22Rv1 (cell line): ENCODE data around the gene ZSCAN21.

ENCODE experiments used
- ZFX ChIP-seq: fragments of 450-650 bp; IDR thresholded peaks from 2 replicates; pipeline ENCODE4 v1.6.1; 2017; ENCODE audit warnings: antibody characterized with exemption, borderline replicate concordance
- TF ChIP-seq, protein P1 (sequence below): fragments of 450-650 bp; IDR thresholded peaks from 2 replicates; pipeline ENCODE4 v1.5.1; 2017; ENCODE audit warnings: mild to moderate bottlenecking

GRCh38 chr7:100087055-100087750 lies 37.6 kb downstream of the ZSCAN21 start:
- TF ChIP-seq, protein P1, sequence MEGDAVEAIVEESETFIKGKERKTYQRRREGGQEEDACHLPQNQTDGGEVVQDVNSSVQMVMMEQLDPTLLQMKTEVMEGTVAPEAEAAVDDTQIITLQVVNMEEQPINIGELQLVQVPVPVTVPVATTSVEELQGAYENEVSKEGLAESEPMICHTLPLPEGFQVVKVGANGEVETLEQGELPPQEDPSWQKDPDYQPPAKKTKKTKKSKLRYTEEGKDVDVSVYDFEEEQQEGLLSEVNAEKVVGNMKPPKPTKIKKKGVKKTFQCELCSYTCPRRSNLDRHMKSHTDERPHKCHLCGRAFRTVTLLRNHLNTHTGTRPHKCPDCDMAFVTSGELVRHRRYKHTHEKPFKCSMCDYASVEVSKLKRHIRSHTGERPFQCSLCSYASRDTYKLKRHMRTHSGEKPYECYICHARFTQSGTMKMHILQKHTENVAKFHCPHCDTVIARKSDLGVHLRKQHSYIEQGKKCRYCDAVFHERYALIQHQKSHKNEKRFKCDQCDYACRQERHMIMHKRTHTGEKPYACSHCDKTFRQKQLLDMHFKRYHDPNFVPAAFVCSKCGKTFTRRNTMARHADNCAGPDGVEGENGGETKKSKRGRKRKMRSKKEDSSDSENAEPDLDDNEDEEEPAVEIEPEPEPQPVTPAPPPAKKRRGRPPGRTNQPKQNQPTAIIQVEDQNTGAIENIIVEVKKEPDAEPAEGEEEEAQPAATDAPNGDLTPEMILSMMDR: no peak
- TF ChIP-seq ZFX: no peak
